ENCODE results near the gene MACC1.

The MACC1 gene

DNA sequence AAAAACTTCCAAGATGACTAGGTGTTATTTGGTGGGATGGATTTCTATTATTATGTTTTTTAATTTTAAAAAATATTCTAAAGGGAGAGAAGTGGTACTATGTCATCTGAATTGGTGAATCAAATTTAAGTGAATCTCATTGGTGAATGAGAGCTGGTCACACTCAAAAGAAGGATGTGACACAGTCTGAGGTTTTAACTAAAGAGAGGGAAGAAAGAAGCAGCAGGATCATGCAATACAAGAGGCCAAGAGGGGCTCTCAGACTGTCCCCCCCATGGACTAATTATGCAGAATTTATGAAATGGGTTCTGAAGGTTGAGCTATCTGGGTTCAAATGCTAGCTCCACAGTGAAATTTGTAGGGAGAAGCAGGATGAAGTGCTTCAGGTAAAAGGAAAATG, 16.2 kb downstream of the MACC1 start:
- no peak for DNase-seq (ENCODE audit: extremely low read depth, low read depth)
- H3K4me3 ChIP-seq (replicated peaks; ENCODE audit: low read depth, low read length) = no peak overlapping the region
- TF ChIP-seq, protein P1, sequence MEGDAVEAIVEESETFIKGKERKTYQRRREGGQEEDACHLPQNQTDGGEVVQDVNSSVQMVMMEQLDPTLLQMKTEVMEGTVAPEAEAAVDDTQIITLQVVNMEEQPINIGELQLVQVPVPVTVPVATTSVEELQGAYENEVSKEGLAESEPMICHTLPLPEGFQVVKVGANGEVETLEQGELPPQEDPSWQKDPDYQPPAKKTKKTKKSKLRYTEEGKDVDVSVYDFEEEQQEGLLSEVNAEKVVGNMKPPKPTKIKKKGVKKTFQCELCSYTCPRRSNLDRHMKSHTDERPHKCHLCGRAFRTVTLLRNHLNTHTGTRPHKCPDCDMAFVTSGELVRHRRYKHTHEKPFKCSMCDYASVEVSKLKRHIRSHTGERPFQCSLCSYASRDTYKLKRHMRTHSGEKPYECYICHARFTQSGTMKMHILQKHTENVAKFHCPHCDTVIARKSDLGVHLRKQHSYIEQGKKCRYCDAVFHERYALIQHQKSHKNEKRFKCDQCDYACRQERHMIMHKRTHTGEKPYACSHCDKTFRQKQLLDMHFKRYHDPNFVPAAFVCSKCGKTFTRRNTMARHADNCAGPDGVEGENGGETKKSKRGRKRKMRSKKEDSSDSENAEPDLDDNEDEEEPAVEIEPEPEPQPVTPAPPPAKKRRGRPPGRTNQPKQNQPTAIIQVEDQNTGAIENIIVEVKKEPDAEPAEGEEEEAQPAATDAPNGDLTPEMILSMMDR (IDR thresholded peaks at IDR 0.05; ENCODE audit: low read depth, low read length, missing control alignments) = no peak

DNA sequence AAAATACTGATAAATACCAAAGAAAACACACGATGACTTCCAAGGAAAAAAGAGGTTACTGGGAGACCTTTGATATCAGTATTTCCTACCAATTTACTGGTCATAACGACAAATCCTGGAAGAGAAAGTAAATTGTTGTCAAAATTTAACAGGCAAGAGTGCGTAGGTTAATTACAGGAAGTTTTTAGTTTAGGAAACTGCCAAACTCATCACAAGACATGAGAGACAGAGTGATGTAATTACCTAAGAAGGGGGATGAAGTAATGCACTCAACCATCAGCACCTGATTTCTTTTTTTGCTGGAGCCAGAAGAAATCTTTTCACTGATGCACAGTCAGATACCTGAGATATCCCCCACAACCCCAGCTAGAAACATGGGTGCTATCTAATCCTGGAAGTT, 16.8 kb downstream of the MACC1 start:
- H3K4me3 ChIP-seq (replicated peaks; ENCODE audit: low read depth, low read length) = no peak overlapping the region
- DNase-seq (ENCODE audit: extremely low read depth, low read depth) = no peak
- TF ChIP-seq, protein P1 (IDR thresholded peaks at IDR 0.05; ENCODE audit: low read depth, low read length, missing control alignments) = no peak

DNA sequence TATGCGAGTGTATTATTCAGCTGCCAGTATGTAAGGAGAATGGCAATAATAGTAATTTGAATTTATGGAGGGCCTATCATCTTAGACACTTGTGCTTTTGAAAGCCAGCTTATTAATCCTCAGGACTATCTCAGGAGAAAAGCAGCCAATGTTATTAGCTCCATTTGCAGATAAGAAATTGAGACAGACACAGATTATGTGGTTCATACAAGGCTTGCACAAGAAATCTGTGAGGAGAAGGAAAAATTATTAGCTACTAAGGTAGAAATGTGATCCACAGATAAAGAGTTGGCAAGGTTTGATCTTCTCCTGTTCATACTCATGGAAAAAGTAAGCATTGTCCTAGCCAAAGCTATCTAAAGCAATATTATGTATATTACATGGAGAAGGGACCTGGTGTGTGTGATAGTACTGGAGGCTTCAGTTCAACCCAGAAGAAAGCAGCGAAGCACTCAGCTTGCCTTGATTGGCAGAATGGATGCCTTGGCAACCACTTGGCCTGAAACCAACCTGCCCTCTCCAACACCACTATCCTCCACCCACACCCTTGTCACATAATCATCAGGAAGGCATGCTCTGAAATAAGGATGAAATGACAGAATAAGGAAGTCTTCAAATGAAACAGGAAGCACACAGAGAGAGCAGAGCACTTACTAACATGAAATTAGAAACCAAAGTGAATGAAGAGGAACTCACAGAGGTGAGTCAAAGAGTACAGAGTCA, 18.0 kb downstream of the MACC1 start:
- TF ChIP-seq, protein P1 (IDR thresholded peaks at IDR 0.05; ENCODE audit: low read depth, low read length, missing control alignments) = no peak
- DNase-seq (ENCODE audit: extremely low read depth, low read depth) = no peak
- H3K4me3 ChIP-seq (replicated peaks; ENCODE audit: low read depth, low read length) = no peak overlapping the region

DNA sequence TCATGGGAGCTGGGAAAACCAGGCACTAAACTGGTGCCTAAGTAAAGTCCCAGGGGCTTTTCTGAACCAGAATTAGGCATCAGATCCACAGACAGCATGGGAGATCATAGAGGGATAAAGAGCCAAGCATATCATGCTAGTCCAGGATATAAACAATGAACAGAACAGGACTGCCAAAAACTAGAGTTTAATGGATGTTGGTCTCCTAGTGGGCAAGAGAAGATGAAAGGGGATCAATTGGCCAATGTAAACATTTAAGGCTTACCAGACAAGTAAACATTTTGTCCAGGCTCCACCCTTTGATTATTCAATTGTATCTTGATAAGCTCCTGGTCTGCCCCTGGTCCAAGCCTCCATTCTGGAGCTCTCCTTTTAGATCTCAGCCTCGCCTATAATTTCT, 18.9 kb downstream of the MACC1 start:
- H3K4me3 ChIP-seq (replicated peaks; ENCODE audit: low read depth, low read length) = no peak overlapping the region
- no peak for DNase-seq (ENCODE audit: extremely low read depth, low read depth)
- TF ChIP-seq, protein P1 (IDR thresholded peaks at IDR 0.05; ENCODE audit: low read depth, low read length, missing control alignments) = no peak

DNA sequence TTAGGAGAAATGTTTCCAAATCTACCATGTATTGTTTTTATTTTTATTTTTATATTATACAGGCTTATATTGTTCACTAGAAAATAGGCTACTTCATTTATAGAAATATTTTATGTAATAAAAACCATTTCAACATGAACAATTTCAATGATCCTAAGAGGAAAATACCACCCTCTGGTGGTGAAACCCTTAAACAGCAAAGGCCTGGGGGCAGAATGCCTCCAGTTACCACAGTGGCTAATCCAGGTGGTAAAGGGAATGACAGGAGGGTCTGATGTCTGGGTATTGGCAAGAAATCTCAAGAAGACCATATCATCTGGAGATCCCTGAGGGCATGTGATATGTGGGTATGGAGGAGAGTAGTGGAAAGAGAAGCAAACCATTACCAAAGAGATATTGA, 19.3 kb downstream of the MACC1 start:
- H3K4me3 ChIP-seq (replicated peaks; ENCODE audit: low read depth, low read length) = no peak overlapping the region

DNA sequence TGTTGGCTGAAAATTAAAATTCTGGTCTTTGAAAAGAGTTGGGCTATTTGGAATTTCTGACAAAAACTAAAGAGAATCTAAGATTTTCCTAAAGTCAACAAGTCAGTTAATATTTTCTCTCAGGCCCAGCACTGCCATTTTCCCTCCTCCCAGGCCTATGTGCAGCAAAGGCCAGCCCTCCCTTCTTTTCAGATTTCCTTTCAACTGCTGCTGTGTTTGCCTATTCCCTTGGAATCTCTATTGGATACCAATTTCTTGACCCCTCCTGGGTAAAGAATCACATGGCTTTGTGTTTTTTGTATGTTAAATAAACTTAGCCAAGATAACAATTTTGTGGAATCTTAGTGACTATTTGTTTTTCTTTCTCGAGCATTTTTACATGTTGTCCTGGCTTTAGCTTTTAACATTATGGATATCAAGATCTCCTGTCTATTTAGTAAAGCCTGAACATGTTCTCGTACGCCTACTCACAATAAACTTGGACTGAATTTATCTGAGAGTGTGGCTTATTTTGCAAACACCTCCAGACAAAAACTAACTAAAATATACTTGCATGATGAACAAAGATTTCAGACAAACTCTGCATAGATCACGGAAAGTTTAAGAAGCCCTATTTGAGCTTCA, 19.9 kb downstream of the MACC1 start:
- no peak overlapping the region for H3K4me3 ChIP-seq (replicated peaks; ENCODE audit: low read depth, low read length)
- DNase-seq (ENCODE audit: extremely low read depth, low read depth) = no peak
- TF ChIP-seq, protein P1 (IDR thresholded peaks at IDR 0.05; ENCODE audit: low read depth, low read length, missing control alignments) = no peak

More for the DNA sequence above, 19.3 kb downstream of the MACC1 start:
- TF ChIP-seq, protein P1 (IDR thresholded peaks at IDR 0.05; ENCODE audit: low read depth, low read length, missing control alignments) = peak; percentile 26
- no peak for DNase-seq (ENCODE audit: extremely low read depth, low read depth)
